ENCODE results near the gene SF3A1.

The SF3A1 gene

DNA sequence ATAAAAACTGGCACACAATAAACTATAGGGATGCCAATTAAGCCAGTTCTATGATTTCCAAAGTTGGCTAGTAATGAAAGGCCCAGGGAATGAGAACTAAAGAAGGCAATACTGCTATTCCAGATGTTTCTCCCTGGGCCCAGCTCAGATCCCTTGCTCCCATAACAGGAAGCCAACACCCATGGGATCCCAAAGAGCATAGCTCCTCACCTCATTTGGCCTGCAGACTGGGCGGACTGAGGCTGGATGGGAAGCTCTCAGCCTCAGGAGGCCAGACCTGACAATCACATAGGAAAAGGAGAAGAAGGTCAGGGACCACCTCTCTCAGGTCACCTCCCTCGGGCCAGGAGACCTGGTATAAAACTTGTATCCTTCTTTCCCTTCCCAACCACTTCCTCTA is 35.2 kb downstream of the SF3A1 start:
- no peak for DNase-seq

- DNase-seq = no peak
Measured at GRCh38 chr22:30320021-30320556, 36.6 kb downstream of the SF3A1 start.

DNA sequence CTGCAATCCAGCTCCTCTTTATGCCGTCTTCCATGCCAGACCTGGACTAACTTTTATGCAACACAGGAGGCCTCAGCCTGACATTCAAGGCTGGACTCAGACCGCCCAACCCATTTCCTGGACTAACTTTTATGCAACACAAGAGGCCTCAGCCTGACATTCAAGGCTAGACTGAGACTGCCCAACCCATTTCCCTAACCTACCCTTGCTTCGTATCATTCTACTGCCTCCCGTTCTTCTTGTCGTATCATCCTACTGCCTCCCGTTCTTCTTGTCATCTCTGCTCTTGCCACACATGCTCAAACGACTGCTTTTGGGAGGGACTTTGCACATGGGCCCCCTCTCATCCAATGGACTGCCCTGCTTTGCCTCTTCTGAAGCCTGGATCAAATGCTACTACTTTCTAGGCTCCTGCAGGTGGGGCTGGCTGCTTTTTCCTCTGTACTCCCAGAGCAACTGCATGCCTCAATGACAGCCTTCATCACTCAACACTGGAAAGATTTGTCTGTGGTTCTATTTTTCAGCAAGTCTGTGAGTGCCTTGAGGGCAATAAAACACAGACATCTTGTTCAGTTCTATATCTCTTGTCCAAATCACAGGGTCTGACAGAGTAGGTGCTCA is 37.8 kb downstream of the SF3A1 start:
- DNase-seq = no peak

DNA sequence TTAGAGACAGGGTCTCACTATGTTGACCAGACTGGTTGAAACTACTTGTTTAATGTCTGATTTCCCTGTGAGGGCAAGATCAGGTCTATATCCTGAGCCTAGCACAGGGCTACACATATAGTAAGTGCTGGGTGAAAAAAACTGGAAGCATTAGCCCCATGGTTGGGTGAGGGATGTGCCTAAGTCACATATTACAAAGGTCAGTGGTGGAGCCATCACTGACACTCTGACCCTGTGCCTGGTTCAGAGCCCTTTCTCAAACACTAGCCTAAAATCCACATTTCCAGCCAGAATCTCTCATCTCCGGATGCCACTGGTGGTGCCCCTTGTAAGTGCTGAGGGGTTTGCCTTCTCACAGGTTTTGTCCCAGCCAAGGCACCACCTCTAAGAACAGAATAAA is 38.9 kb downstream of the SF3A1 start:
- DNase-seq = no peak

DNA sequence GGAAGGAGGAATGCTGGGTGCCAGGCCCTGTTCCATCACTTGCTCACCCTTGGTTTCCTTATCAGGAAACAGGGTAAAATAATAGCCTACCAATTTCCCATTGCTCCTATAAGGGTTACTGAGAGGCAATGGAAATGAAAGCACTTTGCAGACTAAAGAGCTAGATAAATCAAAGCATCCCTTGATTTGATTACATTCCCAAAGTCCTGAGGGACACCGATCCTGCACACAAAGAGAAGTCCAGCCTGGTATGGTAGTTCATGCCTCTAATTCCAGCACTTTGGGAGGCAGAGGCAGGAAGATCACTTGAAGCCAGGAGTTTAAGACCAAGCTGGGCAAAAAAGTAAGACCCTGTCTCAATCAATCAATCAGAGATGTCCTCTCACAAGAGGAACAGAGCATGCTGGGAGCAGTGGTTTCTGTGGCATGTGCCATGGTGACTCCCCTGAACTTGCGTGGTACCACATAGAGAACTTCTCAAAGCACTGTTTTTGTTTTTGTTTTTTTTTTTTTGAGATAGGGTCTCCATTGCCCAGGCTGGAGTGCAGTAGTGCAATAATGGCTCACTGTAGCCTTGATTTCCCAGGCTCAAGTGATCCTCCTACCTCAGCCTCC is 40.6 kb downstream of the SF3A1 start:
- no peak for DNase-seq

DNA sequence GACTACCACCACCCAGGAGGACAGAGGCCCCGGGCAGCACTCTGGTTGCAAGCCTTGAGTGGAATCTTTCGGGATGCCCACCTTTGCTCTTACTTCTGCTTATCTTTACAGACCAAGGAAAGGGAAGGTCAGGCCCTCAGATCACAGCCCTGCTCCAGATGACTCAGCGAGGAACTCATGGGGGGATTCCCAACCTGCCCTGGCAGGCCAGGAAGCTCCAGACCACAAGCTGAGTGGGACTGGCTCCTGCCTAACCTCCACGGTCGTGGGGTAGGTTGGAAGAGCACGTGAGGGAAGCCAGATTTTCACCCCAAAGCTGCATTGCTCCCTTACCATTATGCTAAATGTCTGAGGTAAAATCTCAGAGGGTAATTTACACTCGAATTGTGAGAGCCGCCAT is 41.8 kb downstream of the SF3A1 start:
- peak; percentile 69 for DNase-seq

GRCh38 chr22:30313527-30314363 is 42.9 kb downstream of the SF3A1 start:
- no peak for DNase-seq

- no peak for DNase-seq
Measured at GRCh38 chr22:30312053-30312452, 44.6 kb downstream of the SF3A1 start.

DNA sequence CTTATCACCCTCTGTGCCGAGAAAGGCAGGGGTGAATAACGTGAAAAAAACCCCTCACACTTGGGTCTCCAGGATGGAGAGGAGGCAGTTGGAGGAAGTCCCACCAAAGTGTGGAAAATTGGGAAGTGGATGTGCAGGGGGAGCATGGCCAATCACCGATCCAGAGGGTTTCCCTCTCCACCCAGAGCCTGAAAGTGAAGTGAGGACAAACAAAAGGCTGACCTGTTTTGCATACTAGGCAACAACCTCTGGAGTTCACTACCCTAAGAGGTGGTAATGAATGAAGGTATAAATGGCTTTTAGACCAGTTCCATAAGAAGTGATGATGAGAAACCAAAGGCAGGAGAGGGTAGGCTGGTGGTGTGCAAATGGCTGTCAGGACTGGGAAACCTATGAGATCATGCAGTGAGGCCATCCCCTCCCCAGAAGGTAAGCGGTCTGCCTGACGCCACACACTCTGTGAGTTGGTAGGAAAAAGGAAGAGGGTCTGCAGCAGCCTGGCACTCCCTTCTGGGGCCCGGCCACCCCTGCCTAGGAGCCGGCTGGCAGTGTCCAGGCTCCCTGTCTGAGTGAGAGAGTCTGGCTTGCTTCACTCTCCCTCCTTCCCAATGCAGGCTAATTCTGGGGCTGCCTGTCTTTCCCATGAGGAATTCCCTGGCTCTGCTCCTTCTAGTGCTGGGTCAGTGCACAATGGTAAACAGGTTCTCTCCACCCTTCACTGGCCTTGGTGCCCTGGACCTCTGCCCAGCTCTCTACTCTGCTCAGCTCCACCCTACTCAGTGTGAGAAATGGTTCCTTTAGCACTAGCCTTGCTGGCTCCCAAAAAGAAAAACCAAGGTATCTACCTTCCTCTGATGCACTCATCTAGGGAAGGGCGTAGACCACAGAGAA is 45.6 kb downstream of the SF3A1 start:
- no peak for DNase-seq

GRCh38 chr22:30309951-30310741 is 46.5 kb downstream of the SF3A1 start:
- no peak for DNase-seq

DNA sequence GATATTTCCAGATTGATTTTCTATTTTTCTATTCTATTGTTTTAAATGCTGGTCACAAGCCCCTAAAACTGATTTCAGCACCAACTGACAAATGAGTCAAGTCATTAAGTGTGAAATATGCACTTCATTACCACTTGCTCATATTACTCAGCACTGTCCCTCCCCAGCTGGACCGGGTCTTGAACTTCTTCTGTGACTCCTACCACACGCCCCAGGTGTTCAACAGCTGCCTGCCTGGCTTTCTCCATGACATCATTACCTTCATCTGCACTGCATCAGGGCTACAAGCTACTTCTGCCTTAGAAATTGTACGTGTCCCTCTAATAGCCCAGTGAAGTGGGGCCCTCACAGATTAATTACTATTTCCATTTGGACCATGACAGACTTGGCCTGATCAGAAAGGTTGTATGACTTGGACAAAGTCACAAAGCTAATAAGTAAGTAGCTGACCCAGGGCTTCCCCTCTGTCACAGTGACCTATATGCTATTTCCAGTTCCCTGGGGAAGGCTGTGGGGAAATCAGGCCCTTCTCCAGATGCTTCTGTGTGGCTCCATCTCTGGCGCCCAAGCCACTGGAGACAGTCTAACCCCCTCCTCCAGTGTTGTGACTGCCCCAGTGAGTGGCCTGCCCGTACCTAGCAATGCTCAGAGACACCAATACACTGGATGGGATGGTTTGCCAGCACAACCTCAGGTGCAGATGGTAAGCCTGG is 48.0 kb downstream of the SF3A1 start:
- no peak for DNase-seq

- DNase-seq = no peak
Measured at GRCh38 chr22:30308093-30308492, 48.6 kb downstream of the SF3A1 start.

DNA sequence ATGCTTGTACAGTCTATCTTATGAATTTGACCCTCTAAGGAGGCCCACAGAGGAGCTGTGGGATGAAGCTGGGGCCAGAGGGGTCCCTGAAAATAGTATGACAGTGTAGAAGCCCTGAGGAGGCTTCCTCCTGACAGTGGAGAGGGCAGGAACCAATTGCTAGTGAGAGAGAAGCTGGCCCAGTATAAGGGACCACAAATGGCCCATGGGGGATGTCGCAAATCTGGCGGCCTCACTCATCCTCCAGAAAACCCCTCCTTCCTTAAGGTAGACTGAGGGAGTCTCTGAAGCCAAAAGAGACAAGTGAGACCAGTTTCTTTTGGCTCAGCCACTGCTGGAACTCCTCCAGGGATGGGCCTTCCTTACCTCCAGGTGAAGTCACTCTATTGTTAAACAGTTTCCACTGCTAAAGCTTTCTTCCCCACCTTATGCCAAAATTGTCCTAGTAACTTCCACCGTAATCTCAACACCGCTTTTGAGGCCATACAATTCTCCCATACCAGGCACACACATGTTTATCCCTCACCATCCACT is 49.6 kb downstream of the SF3A1 start:
- no peak for DNase-seq

GRCh38 chr22:30306627-30307011 is 50.1 kb downstream of the SF3A1 start:
- DNase-seq = no peak

GRCh38 chr22:30305906-30306626 is 50.6 kb downstream of the SF3A1 start:
- no peak for DNase-seq

DNA sequence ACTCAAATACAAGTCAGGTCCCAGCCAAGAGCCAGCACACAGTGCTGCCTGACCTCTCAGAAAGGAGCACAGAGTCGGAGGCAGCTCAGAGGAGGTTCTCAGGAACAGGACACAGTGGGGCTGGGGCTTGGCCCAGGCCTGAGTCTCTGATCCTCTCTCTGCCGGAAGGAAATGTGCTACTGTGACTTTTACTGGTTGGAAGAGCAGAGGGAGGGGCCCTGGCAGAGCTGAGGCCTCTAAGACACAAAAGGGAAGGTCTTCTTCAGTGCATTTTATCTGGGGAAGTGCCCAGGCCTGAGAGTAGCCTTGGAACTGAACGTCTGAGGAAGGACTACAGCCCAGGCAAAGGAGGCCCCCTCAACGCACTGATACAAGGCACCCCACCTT is 51.2 kb downstream of the SF3A1 start:
- DNase-seq = peak; percentile 69

GRCh38 chr22:30304495-30305244 is 52.0 kb downstream of the SF3A1 start:
- DNase-seq = no peak

- DNase-seq = no peak
Measured at GRCh38 chr22:30302810-30303138, 53.9 kb downstream of the SF3A1 start.

DNA sequence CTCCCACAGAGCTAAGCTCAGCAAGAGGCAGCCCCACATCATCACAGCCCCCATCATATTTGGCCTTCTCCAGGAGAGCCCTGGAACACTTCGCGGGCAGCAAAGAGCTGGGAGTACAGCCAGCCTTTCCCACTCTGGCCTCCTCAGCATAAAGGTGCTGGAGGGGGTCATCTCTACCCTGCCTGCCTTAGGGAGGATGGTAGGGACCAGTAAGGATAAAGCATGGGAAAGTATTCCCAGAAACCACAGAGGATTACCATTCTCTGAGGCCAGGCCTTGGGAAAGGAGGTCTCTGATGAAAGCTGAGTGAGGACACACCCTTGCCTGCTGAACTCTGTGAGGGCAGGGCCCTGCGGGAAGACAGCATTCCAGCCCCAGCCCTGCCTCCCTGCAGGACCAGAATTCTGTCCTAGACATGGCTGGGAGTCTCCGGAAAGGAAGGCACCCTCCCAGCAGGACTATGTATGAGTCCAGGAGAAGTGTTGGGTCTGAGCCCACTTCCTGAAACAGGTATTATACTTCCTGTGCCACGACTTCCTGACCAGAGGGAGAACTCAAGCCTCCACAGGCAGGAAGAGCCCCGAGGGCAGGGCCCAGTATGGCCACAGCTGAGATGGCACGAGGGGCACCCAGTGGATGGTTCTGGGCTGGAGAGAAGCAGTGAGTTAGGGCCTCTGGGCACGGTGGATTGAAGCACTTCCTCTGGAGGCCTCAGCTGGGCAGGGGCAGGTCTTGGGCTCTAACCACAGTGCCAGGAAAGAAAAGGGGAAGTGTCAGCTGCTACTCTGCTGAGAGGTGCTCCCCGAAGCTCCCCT is 54.5 kb downstream of the SF3A1 start:
- DNase-seq = no peak
